NCI-H2196 (cell line): ENCODE data around the gene TMEM86B.
A peak's percentile ranks its signal among the peaks of the same experiment; 100 is the strongest.
"Not testable (repeated sequence)": the region's sequence is repeated elsewhere in the genome, so short reads cannot be mapped to it uniquely, and the experiment has no call there.

Experiments
- DNase-seq: peaks from one replicate; lab custom pipeline; 2025; ENCODE audit not compliant: unreplicated experiment; lab: John Stamatoyannopoulos, UW

TMEM86B gene

GRCh38 chr19:55223291-55224037 is 5.1 kb downstream of the TMEM86B start:
- DNase-seq: no peak

GRCh38 chr19:55220525-55220924 is 8.0 kb downstream of the TMEM86B start:
- no peak for DNase-seq

GRCh38 chr19:55216461-55217198 is 11.9 kb downstream of the TMEM86B start:
- DNase-seq: peak; percentile 96

GRCh38 chr19:55213547-55213946 is 15.0 kb downstream of the TMEM86B start:
- no peak for DNase-seq

- DNase-seq: peak; percentile 12
Observed at GRCh38 chr19:55212447-55212846, 16.1 kb downstream of the TMEM86B start.

- peak; percentile 76 for DNase-seq
Observed at GRCh38 chr19:55209693-55210472, 18.7 kb downstream of the TMEM86B start.

GRCh38 chr19:55208880-55209692 is 19.5 kb downstream of the TMEM86B start, which contains the start of gene PTPRH:
Gene PTPRH, minus strand, starts transcription at chr19:55209501. Its CDS starts 68 bp downstream, at chr19:55209433.
- DNase-seq: no peak

GRCh38 chr19:55206664-55207500 is 21.7 kb downstream of the TMEM86B start:
- DNase-seq: peak; percentile 88

GRCh38 chr19:55202199-55202598 is 26.4 kb downstream of the TMEM86B start:
- DNase-seq: not testable (repeated sequence)

- no peak for DNase-seq
Observed at GRCh38 chr19:55199620-55200204, 28.9 kb downstream of the TMEM86B start.

- no peak for DNase-seq
Observed at GRCh38 chr19:55198651-55199050, 29.9 kb downstream of the TMEM86B start.

GRCh38 chr19:55197528-55197927 is 31.0 kb downstream of the TMEM86B start:
- peak; percentile 24 for DNase-seq

- no peak for DNase-seq
Observed at GRCh38 chr19:55196803-55197202, 31.8 kb downstream of the TMEM86B start.

- DNase-seq: no peak
Observed at GRCh38 chr19:55193481-55193880, 35.1 kb downstream of the TMEM86B start.

GRCh38 chr19:55189403-55189835 is 39.1 kb downstream of the TMEM86B start:
- DNase-seq: no peak

- no peak for DNase-seq
Observed at GRCh38 chr19:55188625-55189024, 39.9 kb downstream of the TMEM86B start.

GRCh38 chr19:55186080-55186479 is 42.5 kb downstream of the TMEM86B start:
- DNase-seq: no peak

- no peak for DNase-seq
Observed at GRCh38 chr19:55181740-55182139, 46.8 kb downstream of the TMEM86B start.
